RWPE2 (cell line): Measurements from ENCODE around the gene HARS1.
A peak's percentile ranks its signal among the peaks of the same experiment; 100 is the strongest.

Experiments
- ATAC-seq: fragments of 200-7000 bp; cut with Tn5 transposase; 3 replicates; pipeline ENCODE4 v1.9.1; 2021; ENCODE audit warnings: low read depth
- DNase-seq: peaks from one replicate; pipeline ENCODE4 v3.0.0-alpha.2; 2020; ENCODE audit warnings: low spot score
- H3K27ac ChIP-seq: fragments of 450-650 bp; 2 replicates; pipeline ENCODE4 v1.5.1; 2017; ENCODE audit warnings: mild to moderate bottlenecking; ENCODE audit not compliant: poor library complexity, severe bottlenecking
- H3K27me3 ChIP-seq: fragments of 250-450 bp; sonication (Bioruptor Pico); 2 replicates; pipeline ENCODE4 v1.5.1; 2021; ENCODE audit warnings: mild to moderate bottlenecking, moderate library complexity; ENCODE audit not compliant: insufficient read depth, poor library complexity, severe bottlenecking
- H3K36me3 ChIP-seq: fragments of 250-450 bp; sonication (Bioruptor Pico); 2 replicates; pipeline ENCODE4 v1.5.1; 2020; ENCODE audit warnings: low read depth, mild to moderate bottlenecking, moderate library complexity
- H3K4me1 ChIP-seq: fragments of 250-450 bp; sonication (Bioruptor Pico); 2 replicates; pipeline ENCODE4 v1.5.1; 2021; ENCODE audit warnings: mild to moderate bottlenecking, moderate library complexity; ENCODE audit not compliant: insufficient read depth, poor library complexity, severe bottlenecking
- H3K4me3 ChIP-seq: fragments of 250-450 bp; sonication (Bioruptor Pico); 2 replicates; pipeline ENCODE4 v1.5.1; 2021; ENCODE audit warnings: mild to moderate bottlenecking, moderate library complexity; ENCODE audit not compliant: severe bottlenecking
- H3K9me3 ChIP-seq: fragments of 250-450 bp; sonication (Bioruptor Pico); 2 replicates; pipeline ENCODE4 v1.5.1; 2021; ENCODE audit warnings: mild to moderate bottlenecking, moderate library complexity; ENCODE audit not compliant: severe bottlenecking
- TF ChIP-seq, protein P1 (sequence below): fragments of 450-650 bp; IDR thresholded peaks from one replicate; pipeline ENCODE4 v1.5.1; 2017; ENCODE audit warnings: mild to moderate bottlenecking, moderate library complexity; ENCODE audit not compliant: poor library complexity, severe bottlenecking

HARS1 gene

GRCh38 chr5:140637371-140638100 lies 53.6 kb downstream of the HARS1 start:
- Histone ChIP-seq H3K27me3 (no peaks in the 10 kb centered on the region), H3K36me3 (0 out of 2 replicates have a peak, but pooled peaks cover 3% of the 10 kb centered on the region), H3K27ac (no peak overlapping the region)

GRCh38 chr5:140635291-140636257 lies 55.6 kb downstream of the HARS1 start:
- Histone ChIP-seq H3K4me1 (peaks cover 4% of the 10 kb centered on the region), H3K27me3 (no peaks in the 10 kb centered on the region), H3K9me3 (no peaks in the 10 kb centered on the region), H3K4me3 (no peak overlapping the region), H3K27ac (no peak overlapping the region), H3K36me3 (no peaks in the 10 kb centered on the region)
- no peak for ATAC-seq
- TF ChIP-seq, protein P1, sequence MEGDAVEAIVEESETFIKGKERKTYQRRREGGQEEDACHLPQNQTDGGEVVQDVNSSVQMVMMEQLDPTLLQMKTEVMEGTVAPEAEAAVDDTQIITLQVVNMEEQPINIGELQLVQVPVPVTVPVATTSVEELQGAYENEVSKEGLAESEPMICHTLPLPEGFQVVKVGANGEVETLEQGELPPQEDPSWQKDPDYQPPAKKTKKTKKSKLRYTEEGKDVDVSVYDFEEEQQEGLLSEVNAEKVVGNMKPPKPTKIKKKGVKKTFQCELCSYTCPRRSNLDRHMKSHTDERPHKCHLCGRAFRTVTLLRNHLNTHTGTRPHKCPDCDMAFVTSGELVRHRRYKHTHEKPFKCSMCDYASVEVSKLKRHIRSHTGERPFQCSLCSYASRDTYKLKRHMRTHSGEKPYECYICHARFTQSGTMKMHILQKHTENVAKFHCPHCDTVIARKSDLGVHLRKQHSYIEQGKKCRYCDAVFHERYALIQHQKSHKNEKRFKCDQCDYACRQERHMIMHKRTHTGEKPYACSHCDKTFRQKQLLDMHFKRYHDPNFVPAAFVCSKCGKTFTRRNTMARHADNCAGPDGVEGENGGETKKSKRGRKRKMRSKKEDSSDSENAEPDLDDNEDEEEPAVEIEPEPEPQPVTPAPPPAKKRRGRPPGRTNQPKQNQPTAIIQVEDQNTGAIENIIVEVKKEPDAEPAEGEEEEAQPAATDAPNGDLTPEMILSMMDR: peak; percentile 23
- no peak for DNase-seq

More at GRCh38 chr5:140637371-140638100, 53.6 kb downstream of the HARS1 start:
- DNase-seq (no peak), ATAC-seq (no peak)
- Histone ChIP-seq H3K4me3 (no peak overlapping the region), H3K9me3 (no peaks in the 10 kb centered on the region), H3K4me1 (peaks cover 4% of the 10 kb centered on the region)
- TF ChIP-seq, protein P1: no peak

GRCh38 chr5:140634103-140634502 lies 57.1 kb downstream of the HARS1 start:
- TF ChIP-seq, protein P1: no peak
- DNase-seq (no peak), ATAC-seq (no peak)
- no peaks in the 10 kb centered on the region for H3K9me3 ChIP-seq
- H3K36me3 ChIP-seq: no peaks in the 10 kb centered on the region
- no peak overlapping the region for H3K27ac ChIP-seq
- H3K4me3 ChIP-seq: no peak overlapping the region
- no peaks in the 10 kb centered on the region for H3K27me3 ChIP-seq
- peaks cover 4% of the 10 kb centered on the region for H3K4me1 ChIP-seq

DNA sequence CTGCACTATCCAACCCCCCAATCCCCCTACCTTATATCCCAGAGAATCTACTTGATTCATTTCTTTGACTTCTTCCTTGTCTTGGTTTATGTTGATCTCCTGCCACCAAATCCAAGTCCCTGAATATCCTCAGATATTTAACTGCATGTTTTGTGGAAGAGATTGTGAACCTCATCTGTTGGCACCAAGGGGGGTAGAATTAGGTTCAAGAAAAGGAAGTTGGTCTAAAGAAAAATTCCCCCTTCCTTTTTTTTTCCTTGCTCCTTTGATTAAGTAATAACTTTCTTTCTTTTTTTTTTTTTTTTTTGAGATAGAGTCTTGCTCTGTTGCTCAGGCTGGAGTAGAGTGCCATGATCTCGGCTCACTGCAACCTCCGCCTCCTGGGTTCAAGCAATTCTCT lies 57.7 kb downstream of the HARS1 start:
- no peak for DNase-seq

More for the DNA sequence above, 57.7 kb downstream of the HARS1 start:
- H3K36me3 ChIP-seq: no peaks in the 10 kb centered on the region
- TF ChIP-seq, protein P1: no peak
- H3K27me3 ChIP-seq: no peaks in the 10 kb centered on the region
- ATAC-seq: no peak
- H3K4me3 ChIP-seq: no peak overlapping the region
- H3K4me1 ChIP-seq: no peaks in the 10 kb centered on the region
- peaks cover 5% of the 10 kb centered on the region for H3K9me3 ChIP-seq
- H3K27ac ChIP-seq: no peak overlapping the region
